K562 (cell line): ENCODE data around the gene TBC1D2. TPM values are rescaled to one million over a fixed set of nuclear protein-coding genes. Genes with fewer than 3 reads are reported as not detected.

Experiments used
- ATAC-seq: fragments of 200-7000 bp; cut with Tn5 transposase; 3 replicates; pipeline ENCODE4 v1.9.1; 2020; ENCODE audit warnings: moderate library complexity
- BruUV-seq: library from RNA; stranded (reverse); fragments of 400-500 nt; replicated peaks from 2 replicates; lab custom pipeline; 2021; lab: Mats Ljungman, UMichigan
- CTCF ChIA-PET: fragments of 300-600 bp; formaldehyde crosslinking; extraction: SDS; loops from one replicate; lab custom pipeline; 2021; ENCODE audit warnings: low intra/inter-chr PET ratio; lab: Yijun Ruan, JAX
- POLR2A ChIA-PET: fragments of 300-600, 350-650 bp; sonication (Branson Sonifier 250); formaldehyde crosslinking; extraction: SDS; loops from one replicate; lab custom pipeline; 2021; ENCODE audit warnings: antibody characterized with exemption, inconsistent platforms; lab: Yijun Ruan, JAX
- DNase-seq, 4 experiments: peaks; one replicate each; pipeline versions ENCODE4 v3.0.0 to v3.0.0-alpha.2; 2011 to 2018; ENCODE audit warnings: low spot score in 3 of 4, mixed read lengths in 3 of 4; ENCODE audit errors: extremely low read depth in 1 of 4
- FAIRE-seq: peaks from 2 replicates; lab custom pipeline; 2011; peaks lifted over from hg19 to GRCh38; lab: Jason Lieb, UNC
- H2AFZ ChIP-seq: 2 replicates; pipeline ENCODE4 v1.6.0; 2011; ENCODE audit warnings: low read depth, low read length, control low read depth, inconsistent platforms
- H3K27ac ChIP-seq: fragments of 200-600 bp; 3 replicates; pipeline ENCODE4 v1.8.0; 2011; ENCODE audit warnings: low read depth, mild to moderate bottlenecking, control low read depth, inconsistent platforms, low read length, moderate library complexity, mixed read lengths; ENCODE audit errors: extremely low read depth
- H3K27me3 ChIP-seq, 2 experiments: fragments of 300-600 bp in 1 of 2; 2 replicates in 1 of 2; 3 replicates in 1 of 2; pipeline versions ENCODE4 v1.6.0 to v1.8.0; 2011; ENCODE audit warnings: inconsistent platforms in 2 of 2, low read length in 2 of 2, mild to moderate bottlenecking in 1 of 2, mixed read lengths in 1 of 2, moderate library complexity in 1 of 2; ENCODE audit not compliant: control insufficient read depth in 2 of 2, insufficient read depth in 2 of 2
- H3K36me3 ChIP-seq: fragments of 300-600 bp; 3 replicates; pipeline ENCODE4 v1.8.0; 2011; ENCODE audit warnings: mild to moderate bottlenecking, low read length, inconsistent platforms; ENCODE audit not compliant: control insufficient read depth, insufficient read depth
- H3K4me1 ChIP-seq, 2 experiments: fragments of 200-600 bp in 1 of 2; replicated peaks in 1 of 2; 2 replicates in 1 of 2; 3 replicates in 1 of 2; pipeline versions ENCODE4 v1.5.1 to v1.8.0; 2011; ENCODE audit warnings: inconsistent platforms in 2 of 2, low read length in 2 of 2, mild to moderate bottlenecking in 1 of 2, mixed read lengths in 1 of 2, moderate library complexity in 1 of 2; ENCODE audit not compliant: control insufficient read depth in 2 of 2, insufficient read depth in 2 of 2
- H3K4me2 ChIP-seq: 2 replicates; pipeline ENCODE4 v1.6.1; 2011; ENCODE audit warnings: low read length, control low read depth, inconsistent platforms, mixed read lengths; ENCODE audit not compliant: insufficient read depth
- H3K4me3 ChIP-seq: fragments of 200-600 bp; sonication (generic), shearing (Covaris generic); 2 replicates; pipeline ENCODE4 v1.5.1; 2016; ENCODE audit warnings: control low read depth, inconsistent platforms
- H3K79me2 ChIP-seq: fragments of 200-600 bp; 3 replicates; pipeline ENCODE4 v1.8.0; 2011; ENCODE audit warnings: low read length, inconsistent platforms; ENCODE audit not compliant: control insufficient read depth, insufficient read depth
- H3K9ac ChIP-seq, 2 experiments: 2 replicates each; pipeline versions ENCODE4 v1.6.0 to v1.6.1; 2011; ENCODE audit warnings: low read depth in 2 of 2, low read length in 2 of 2, control low read depth in 1 of 2, inconsistent platforms in 1 of 2, mild to moderate bottlenecking in 1 of 2, mixed read lengths in 1 of 2; ENCODE audit not compliant: insufficient read depth in 1 of 2
- H3K9me1 ChIP-seq: one replicate; pipeline ENCODE4 v1.6.0; 2011; ENCODE audit warnings: inconsistent platforms, mild to moderate bottlenecking, low read length, moderate library complexity; ENCODE audit not compliant: control insufficient read depth, insufficient read depth
- H3K9me3 ChIP-seq: replicated peaks from 2 replicates; pipeline ENCODE4 v1.5.1; 2011; ENCODE audit warnings: low read depth, low read length, inconsistent platforms; ENCODE audit not compliant: control insufficient read depth, insufficient read depth
- H4K20me1 ChIP-seq: replicated peaks from 2 replicates; pipeline ENCODE4 v1.6.1; 2011; ENCODE audit warnings: low read length, inconsistent platforms, mixed read lengths; ENCODE audit not compliant: control insufficient read depth, insufficient read depth
- BCOR ChIP-seq: fragments of 450-650 bp; IDR thresholded peaks from 2 replicates; pipeline ENCODE4 v1.6.1; 2016
- CGGBP1 ChIP-seq: fragments of 250-450 bp; sonication (Bioruptor Pico); IDR thresholded peaks from 2 replicates; pipeline ENCODE4 v1.9.0; 2021; ENCODE audit warnings: mild to moderate bottlenecking
- MYC ChIP-seq, 2 experiments: fragments of 250-450 bp in 1 of 2; sonication (Bioruptor Pico) in 1 of 2; IDR thresholded peaks; 2 replicates each; pipeline versions ENCODE4 v1.5.1 to v1.6.1; 2012 to 2021; ENCODE audit warnings: low read depth in 2 of 2, borderline replicate concordance in 1 of 2, improper control_type of control experiment in 1 of 2, low read length in 1 of 2, mild to moderate bottlenecking in 1 of 2, moderate library complexity in 1 of 2
- XRCC3 ChIP-seq: fragments of 450-650 bp; IDR thresholded peaks from 2 replicates; pipeline ENCODE4 v1.6.1; 2017; ENCODE audit warnings: mild to moderate bottlenecking, moderate library complexity
- ZNF146 ChIP-seq: IDR thresholded peaks from one replicate; pipeline ENCODE4 v1.6.1; 2018; ENCODE audit warnings: missing compliant biosample characterization; ENCODE audit not compliant: unreplicated experiment
- ZNF175 ChIP-seq: fragments of 200-800 bp; sonication (Bioruptor generic); IDR thresholded peaks from 2 replicates; pipeline ENCODE4 v1.6.1; 2016; ENCODE audit warnings: low read depth, mild to moderate bottlenecking, missing genetic modification characterization, missing compliant biosample characterization
- WGBS: fragments of 100-300 bp; shearing (Covaris generic); methylation state at CpG from one replicate; pipeline ENCODE4 v1.1.6; 2016; ENCODE audit warnings: low coverage, mixed read lengths; ENCODE audit not compliant: insufficient coverage; ENCODE audit errors: missing lambda C conversion rate; 5-methylcytosine and 5-hydroxymethylcytosine counted together
- in situ Hi-C: fragments of 300-500 bp; cut with MboI; formaldehyde crosslinking; loops from 4 replicates; pipeline ENCODE4 v1.15.0; 2018; ENCODE audit warnings: inconsistent platforms, mixed read lengths
- intact Hi-C: fragments of 100-400 bp; cut with micrococcal nuclease; formaldehyde crosslinking; loops from 2 replicates; pipeline ENCODE4 v1.14.2; 2022
- polyA plus RNA-seq, 8 experiments: library from polyadenylated mRNA; depleted of rRNA in 4 of 8; stranded (reverse) in 5 of 8; unstranded in 3 of 8; fragments of >200 nt; fragmentation: Nextera tagmentation in 2 of 8; fragmentation: Illumina TruSeq in 1 of 8; extraction: Ambion mirVana in 2 of 8; extraction: Trizol in 1 of 8; gene quantifications; 2 replicates each; pipeline versions ENCODE4 v1.2.1 to v1.2.3, GENCODE V29; 2011 to 2014; ENCODE audit warnings: inconsistent platforms in 1 of 8, missing spikeins in 1 of 8
- total RNA-seq, 7 experiments: library from RNA; depleted of rRNA in 6 of 7; stranded (reverse); fragments of >200 nt in 6 of 7; fragmentation: Illumina TruSeq in 2 of 7; extraction: Trizol in 2 of 7; gene quantifications; 2 replicates each; pipeline versions ENCODE4 v1.2.1 to v1.2.3, GENCODE V29; 2011 to 2021; ENCODE audit warnings: low replicate concordance in 1 of 7
- TF ChIP-seq, protein P1 (sequence below): IDR thresholded peaks from 3 replicates; pipeline ENCODE4 v1.6.1; 2011; ENCODE audit warnings: borderline replicate concordance, mild to moderate bottlenecking; ENCODE audit not compliant: insufficient read length, insufficient read depth

The TBC1D2 gene
- total and polyA plus RNA-seq, 9 of the 15 experiments (the other 6 are each of a cell fraction or from before 2014, with no cell fraction given), result 0.10 to 7.0 (median 2.5) TPM

DNA sequence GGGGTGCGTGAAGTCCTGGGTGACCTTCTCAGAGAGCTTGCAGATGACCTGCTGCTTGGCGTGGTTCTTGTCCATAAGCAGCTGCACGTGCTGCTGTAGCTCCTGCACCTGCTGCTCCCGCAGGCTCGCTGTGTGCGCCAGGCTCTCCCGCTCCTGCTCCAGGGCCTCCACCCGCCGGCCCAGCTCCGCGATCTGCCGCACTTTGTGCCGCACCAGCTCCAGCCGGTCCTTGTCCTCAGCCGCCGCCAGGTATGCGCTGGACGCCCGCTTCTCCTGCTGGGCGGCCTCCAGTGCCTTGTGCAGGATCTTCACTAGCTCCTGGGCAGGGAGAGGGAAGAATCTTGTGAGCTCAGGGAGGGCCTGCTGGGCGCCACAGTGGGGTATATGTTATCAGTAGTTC, 34.5 kb downstream of the TBC1D2 start:
- DNase-seq (no peak), ATAC-seq (no peak), FAIRE-seq (no peak)
- Histone ChIP-seq H3K4me2 (no peak overlapping the region), H2AFZ (no peak overlapping the region), H3K79me2 (no peaks in the 10 kb centered on the region), H3K27ac (no peak overlapping the region), H3K9ac (no peak overlapping the region), H3K9me1 (no peaks in the 10 kb centered on the region), H3K4me3 (no peak overlapping the region), H3K27me3 (no peaks in the 10 kb centered on the region), H3K4me1 (peaks cover 13 to 22% of the 10 kb centered on the region in 2 experiments; a peak in 4 of 5 replicates), H4K20me1 (no peaks in the 10 kb centered on the region), H3K36me3 (peaks cover 23% of the 10 kb centered on the region; the same call in 2 of the 3 replicates), H3K9me3 (no peaks in the 10 kb centered on the region)
- ChIA-PET POLR2A (interaction anchor here (0.5 to 1.0 kb wide), 3 partner anchors 9 to 61 kb away, joined by 3 to 5 read pairs (median 3); no protein-coding TSS in a partner anchor), CTCF (no interaction called here)
- 92% methylated on average over 20 of the region's 21 CpGs for WGBS
- intact Hi-C loops, result no loop called here
- BruUV-seq, result no TSS peak
- in situ Hi-C loops, result no loop called here
- no peak for TF ChIP-seq MYC (IDR thresholded peaks at IDR 0.05; ENCODE audit: low read depth, low read length)
- no peak for TF ChIP-seq MYC (CRISPR knock-in tag; IDR thresholded peaks at IDR 0.05; ENCODE audit: borderline replicate concordance, low read depth)
- TF ChIP-seq BCOR, result no peak
- TF ChIP-seq CGGBP1, result no peak
- no peak for TF ChIP-seq ZNF175 (CRISPR knock-in tag)
- TF ChIP-seq ZNF146 (CRISPR knock-in tag), result no peak
- TF ChIP-seq XRCC3, result no peak
- TF ChIP-seq, protein P1, sequence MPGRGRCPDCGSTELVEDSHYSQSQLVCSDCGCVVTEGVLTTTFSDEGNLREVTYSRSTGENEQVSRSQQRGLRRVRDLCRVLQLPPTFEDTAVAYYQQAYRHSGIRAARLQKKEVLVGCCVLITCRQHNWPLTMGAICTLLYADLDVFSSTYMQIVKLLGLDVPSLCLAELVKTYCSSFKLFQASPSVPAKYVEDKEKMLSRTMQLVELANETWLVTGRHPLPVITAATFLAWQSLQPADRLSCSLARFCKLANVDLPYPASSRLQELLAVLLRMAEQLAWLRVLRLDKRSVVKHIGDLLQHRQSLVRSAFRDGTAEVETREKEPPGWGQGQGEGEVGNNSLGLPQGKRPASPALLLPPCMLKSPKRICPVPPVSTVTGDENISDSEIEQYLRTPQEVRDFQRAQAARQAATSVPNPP, result no peak
